HTERT RPE-1 (cell line): ENCODE data around the gene ISLR2.
"Not testable (repeated sequence)": the region's sequence is repeated elsewhere in the genome, so short reads cannot be mapped to it uniquely, and the experiment has no call there.

Experiments
- in situ Hi-C: fragments of 300-500 bp; cut with MboI; formaldehyde crosslinking; loops from 4 replicates; pipeline ENCODE4 v1.14.3; 2020; ENCODE audit warnings: low sequenced_read_pairs

Gene ISLR2

GRCh38 chr15:74155766-74156417, 25.5 kb downstream of the ISLR2 start:
- in situ Hi-C loops: no loop called here

GRCh38 chr15:74156678-74157411, 26.5 kb downstream of the ISLR2 start:
- in situ Hi-C loops: no loop called here

GRCh38 chr15:74157868-74158827, 27.8 kb downstream of the ISLR2 start:
- in situ Hi-C loops: no loop called here

GRCh38 chr15:74158855-74159650, 28.7 kb downstream of the ISLR2 start:
- in situ Hi-C loops: no loop called here

DNA sequence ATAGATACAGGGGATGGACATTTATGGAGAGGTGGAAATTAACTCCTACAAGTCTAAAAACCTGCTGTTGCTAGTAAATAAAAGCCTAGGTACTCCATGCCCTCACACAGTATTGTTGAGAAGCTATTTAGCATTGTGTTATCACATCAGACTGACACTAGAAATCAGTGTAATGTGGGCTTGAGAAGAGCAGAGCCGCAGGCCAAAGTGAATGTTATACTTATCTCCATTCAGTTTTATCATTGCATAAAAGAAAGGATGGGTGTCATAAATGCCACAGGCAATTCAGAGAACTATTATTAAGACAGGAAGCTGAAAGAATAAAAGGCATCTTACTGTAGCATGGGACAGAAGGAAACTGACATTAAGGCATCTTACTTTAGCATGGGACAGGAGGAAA, 29.4 kb downstream of the ISLR2 start:
- in situ Hi-C loops: no loop called here

GRCh38 chr15:74160390-74160789, 30.0 kb downstream of the ISLR2 start:
- in situ Hi-C loops: not testable (repeated sequence)

DNA sequence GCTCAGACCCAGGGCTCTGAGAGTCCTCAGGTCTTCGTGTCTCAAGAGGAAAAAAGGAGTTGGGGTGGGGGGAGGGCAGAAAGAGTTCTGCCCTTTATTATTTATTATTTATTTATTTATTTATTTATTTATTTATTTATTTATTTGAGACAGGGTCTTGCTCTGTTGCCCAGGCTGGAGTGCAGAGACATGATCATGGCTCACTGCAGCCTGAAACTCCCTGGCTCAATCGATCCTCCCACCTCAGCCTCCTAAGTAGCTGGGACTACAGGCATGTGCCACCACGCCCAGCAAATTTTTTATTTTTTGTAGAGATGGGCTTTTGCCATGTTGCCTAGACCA, 31.8 kb downstream of the ISLR2 start:
- in situ Hi-C loops: not testable (repeated sequence)

DNA sequence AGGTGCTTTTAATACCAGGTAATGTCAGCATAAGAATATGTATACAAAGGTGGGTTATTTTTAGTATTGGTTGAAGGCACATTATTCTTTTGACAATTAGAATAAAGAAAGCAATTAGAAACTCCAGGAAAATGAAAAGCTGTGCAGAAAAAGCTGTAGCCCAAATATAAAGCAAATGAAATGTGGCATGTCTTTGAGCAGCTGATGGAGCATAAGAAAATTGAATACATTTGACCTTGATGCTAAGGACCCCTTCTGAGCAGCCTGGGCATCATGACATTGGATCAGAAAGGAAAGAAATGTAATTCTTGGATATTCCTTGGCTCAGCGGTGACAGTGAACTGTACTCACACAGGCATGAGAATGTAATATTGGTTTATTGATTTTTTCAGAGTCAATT, 35.1 kb downstream of the ISLR2 start:
- in situ Hi-C loops: no loop called here

GRCh38 chr15:74167891-74168331, 37.5 kb downstream of the ISLR2 start:
- in situ Hi-C loops: no loop called here

GRCh38 chr15:74168711-74169126, 38.3 kb downstream of the ISLR2 start:
- in situ Hi-C loops: no loop called here

GRCh38 chr15:74170071-74170844, 39.9 kb downstream of the ISLR2 start:
- in situ Hi-C loops: no loop called here

- in situ Hi-C loops: no loop called here
Measured at GRCh38 chr15:74170875-74171578, 40.6 kb downstream of the ISLR2 start.

- in situ Hi-C loops: no loop called here
Measured at GRCh38 chr15:74171965-74172541, 41.7 kb downstream of the ISLR2 start.

DNA sequence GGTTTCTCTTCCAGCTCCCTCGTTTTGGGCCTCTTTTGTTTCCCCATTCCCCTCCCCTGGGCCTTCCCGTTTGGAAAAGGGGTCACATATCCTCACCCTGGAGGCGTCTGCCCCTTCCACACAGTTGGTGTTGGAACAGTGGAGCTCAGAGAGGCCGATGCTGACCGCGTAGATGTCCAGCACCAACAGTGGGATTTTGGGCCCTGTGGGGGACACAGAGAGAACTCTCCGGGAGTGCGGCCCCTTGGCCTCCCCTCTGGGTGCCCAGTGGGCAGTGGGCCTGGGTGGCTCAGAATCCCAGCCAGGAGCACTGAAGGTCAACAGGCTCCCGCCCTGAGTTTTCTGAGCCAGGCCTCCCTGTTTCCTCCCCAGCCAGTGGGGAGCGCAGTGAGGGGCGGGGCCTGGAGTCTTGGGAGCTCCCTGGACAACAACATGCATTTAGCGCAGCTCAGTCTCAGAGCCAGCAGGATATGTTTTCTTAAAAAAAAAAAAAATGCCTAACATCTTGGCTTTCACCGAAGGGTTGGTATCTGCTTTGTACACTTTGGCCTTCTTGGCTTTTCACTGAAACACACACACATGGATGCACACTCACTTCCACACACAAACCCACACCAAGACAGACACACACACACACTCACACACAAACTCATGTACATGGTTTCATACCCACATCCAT, 42.5 kb downstream of the ISLR2 start:
- in situ Hi-C loops: no loop called here

DNA sequence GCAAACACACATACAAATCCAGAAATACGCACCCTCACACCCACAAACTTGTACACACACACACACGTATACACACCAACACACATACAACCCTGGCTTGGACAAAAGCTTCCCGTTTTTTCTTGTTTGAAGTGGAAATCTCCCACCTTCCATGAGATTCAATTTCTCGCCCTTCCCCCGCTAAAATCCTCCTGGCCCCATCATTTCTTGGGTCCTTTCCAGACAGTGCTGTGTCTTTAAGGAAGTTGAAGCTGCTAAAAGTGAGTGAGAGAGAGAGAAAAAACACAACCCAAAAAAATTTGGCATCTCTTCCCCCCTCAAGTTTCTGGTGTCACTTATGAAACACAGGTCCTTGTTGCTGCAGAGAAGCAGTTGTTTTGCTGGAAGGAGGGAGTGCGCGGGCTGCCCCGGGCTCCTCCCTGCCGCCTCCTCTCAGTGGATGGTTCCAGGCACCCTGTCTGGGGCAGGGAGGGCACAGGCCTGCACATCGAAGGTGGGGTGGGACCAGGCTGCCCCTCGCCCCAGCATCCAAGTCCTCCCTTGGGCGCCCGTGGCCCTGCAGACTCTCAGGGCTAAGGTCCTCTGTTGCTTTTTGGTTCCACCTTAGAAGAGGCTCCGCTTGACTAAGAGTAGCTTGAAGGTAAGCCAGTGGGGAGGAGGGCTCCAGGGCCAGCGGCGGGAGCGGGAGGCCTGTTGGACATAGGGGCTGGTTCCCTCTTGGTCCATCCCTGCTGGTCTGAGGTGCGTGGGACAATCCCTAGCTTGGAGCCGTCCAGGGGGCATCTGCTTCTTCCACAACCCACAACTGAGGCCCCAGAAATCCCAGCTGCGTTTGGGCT, 43.2 kb downstream of the ISLR2 start, which contains the start of gene ISLR:
ISLR (plus strand) TSS at position 331 of the 839 bp plus-strand sequence. CDS start 1,149 bp downstream, outside the sequence.
- in situ Hi-C loops: no loop called here

GRCh38 chr15:74174219-74174957, 44.0 kb downstream of the ISLR2 start:
- in situ Hi-C loops: no loop called here

- in situ Hi-C loops: no loop called here
Measured at GRCh38 chr15:74174958-74175253, 44.5 kb downstream of the ISLR2 start.
